Measurements from ENCODE around the gene SMC1A.

- TF ChIP-seq, protein P1, sequence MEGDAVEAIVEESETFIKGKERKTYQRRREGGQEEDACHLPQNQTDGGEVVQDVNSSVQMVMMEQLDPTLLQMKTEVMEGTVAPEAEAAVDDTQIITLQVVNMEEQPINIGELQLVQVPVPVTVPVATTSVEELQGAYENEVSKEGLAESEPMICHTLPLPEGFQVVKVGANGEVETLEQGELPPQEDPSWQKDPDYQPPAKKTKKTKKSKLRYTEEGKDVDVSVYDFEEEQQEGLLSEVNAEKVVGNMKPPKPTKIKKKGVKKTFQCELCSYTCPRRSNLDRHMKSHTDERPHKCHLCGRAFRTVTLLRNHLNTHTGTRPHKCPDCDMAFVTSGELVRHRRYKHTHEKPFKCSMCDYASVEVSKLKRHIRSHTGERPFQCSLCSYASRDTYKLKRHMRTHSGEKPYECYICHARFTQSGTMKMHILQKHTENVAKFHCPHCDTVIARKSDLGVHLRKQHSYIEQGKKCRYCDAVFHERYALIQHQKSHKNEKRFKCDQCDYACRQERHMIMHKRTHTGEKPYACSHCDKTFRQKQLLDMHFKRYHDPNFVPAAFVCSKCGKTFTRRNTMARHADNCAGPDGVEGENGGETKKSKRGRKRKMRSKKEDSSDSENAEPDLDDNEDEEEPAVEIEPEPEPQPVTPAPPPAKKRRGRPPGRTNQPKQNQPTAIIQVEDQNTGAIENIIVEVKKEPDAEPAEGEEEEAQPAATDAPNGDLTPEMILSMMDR (IDR thresholded peaks at IDR 0.05) = no peak
- peak; percentile 55 for TF ChIP-seq POLR2AphosphoS5 (IDR thresholded peaks at IDR 0.05; ENCODE audit: low read depth, low read length)
- no peak for TF ChIP-seq REST (IDR thresholded peaks at IDR 0.05; ENCODE audit: insufficient read depth in 1 of 2, low read depth in 2 of 2, low read length in 1 of 2)
- peak; percentile 75; the same call in 1 of the 2 replicates for TF ChIP-seq SIN3A (IDR thresholded peaks at IDR 0.05; ENCODE audit: borderline replicate concordance, insufficient read depth, low read depth, low read length)
- TF ChIP-seq TCF7L2 (IDR thresholded peaks at IDR 0.05; ENCODE audit: low read depth, low read length) = peak; percentile 42; the same call in 1 of the 2 replicates
Observed at GRCh38 chrX:53422086-53422860, at the start of gene SMC1A.
